HG02943 (cell line): ENCODE data around the gene AFF3.

Experiments
- ATAC-seq: cut with Tn5 transposase; IDR thresholded peaks from one replicate; pipeline ENCODE4 v1.9.1; 2021; ENCODE audit warnings: mild to moderate bottlenecking, low read depth, moderate library complexity; ENCODE audit not compliant: unreplicated experiment

AFF3 gene

GRCh38 chr2:99695944-99696253, 446.5 kb downstream of the AFF3 start:
- ATAC-seq: no peak

- no peak for ATAC-seq
Observed at GRCh38 chr2:99695130-99695943, 447.1 kb downstream of the AFF3 start.

- ATAC-seq: no peak
Observed at GRCh38 chr2:99694331-99694730, 448.1 kb downstream of the AFF3 start.

- ATAC-seq: no peak
Observed at GRCh38 chr2:99692785-99693184, 449.6 kb downstream of the AFF3 start.

- ATAC-seq: no peak
Observed at GRCh38 chr2:99691926-99692325, 450.5 kb downstream of the AFF3 start.

GRCh38 chr2:99689145-99689742, 453.1 kb downstream of the AFF3 start:
- no peak for ATAC-seq

GRCh38 chr2:99688699-99689098, 453.7 kb downstream of the AFF3 start:
- ATAC-seq: no peak

- ATAC-seq: no peak
Observed at GRCh38 chr2:99682275-99683060, 459.9 kb downstream of the AFF3 start.

GRCh38 chr2:99680946-99681345, 461.4 kb downstream of the AFF3 start:
- ATAC-seq: no peak

- ATAC-seq: no peak
Observed at GRCh38 chr2:99679518-99679917, 462.9 kb downstream of the AFF3 start.

GRCh38 chr2:99678625-99679024, 463.8 kb downstream of the AFF3 start:
- no peak for ATAC-seq

GRCh38 chr2:99677814-99678213, 464.6 kb downstream of the AFF3 start:
- no peak for ATAC-seq

- ATAC-seq: no peak
Observed at GRCh38 chr2:99675130-99675661, 467.2 kb downstream of the AFF3 start.

GRCh38 chr2:99674090-99674489, 468.3 kb downstream of the AFF3 start:
- ATAC-seq: no peak

- no peak for ATAC-seq
Observed at GRCh38 chr2:99672766-99673350, 469.5 kb downstream of the AFF3 start.

- no peak for ATAC-seq
Observed at GRCh38 chr2:99670768-99671734, 471.3 kb downstream of the AFF3 start.

GRCh38 chr2:99666256-99666655, 476.1 kb downstream of the AFF3 start:
- no peak for ATAC-seq

GRCh38 chr2:99663641-99664040, 478.7 kb downstream of the AFF3 start:
- ATAC-seq: no peak

GRCh38 chr2:99662761-99663341, 479.5 kb downstream of the AFF3 start:
- no peak for ATAC-seq
